Brain microvascular endothelial cell (primary cell): ENCODE data around the gene GDF11.

Experiments used
- DNase-seq: peaks from one replicate; pipeline ENCODE4 v3.0.0-alpha.2; 2020
- H3K27ac ChIP-seq: fragments of 250-450 bp; sonication (Bioruptor Pico); 2 replicates; pipeline ENCODE4 v1.5.1; 2020; ENCODE audit warnings: mild to moderate bottlenecking, moderate library complexity
- H3K27me3 ChIP-seq: fragments of 250-450 bp; sonication (Bioruptor Pico); replicated peaks from 2 replicates; pipeline ENCODE4 v1.5.1; 2020; ENCODE audit warnings: mild to moderate bottlenecking
- H3K36me3 ChIP-seq: fragments of 250-450 bp; sonication (Bioruptor Pico); replicated peaks from 2 replicates; pipeline ENCODE4 v1.5.1; 2020; ENCODE audit warnings: mild to moderate bottlenecking
- H3K4me3 ChIP-seq: 2 replicates; pipeline ENCODE4 v1.5.1; 2011; ENCODE audit warnings: low read depth, mild to moderate bottlenecking, control low read depth, low read length, moderate library complexity
- CTCF ChIP-seq: IDR thresholded peaks from 2 replicates; pipeline ENCODE4 v1.5.1; 2011; ENCODE audit warnings: low read depth, mild to moderate bottlenecking, moderate library complexity, low read length, control low read depth, inconsistent platforms; ENCODE audit errors: missing control alignments
- in situ Hi-C: cut with HindIII; loops from 2 replicates; pipeline ENCODE4 v1.10.0; 2017; ENCODE audit warnings: low sequenced_read_pairs, low pct_ligation_motif_present

Gene GDF11

GRCh38 chr12:55728186-55728938, 14.6 kb upstream of the GDF11 start:
- Histone ChIP-seq H3K27ac (peak overlapping the region; percentile 99), H3K36me3 (peaks cover 39% of the 10 kb centered on the region), H3K4me3 (peak overlapping the region; percentile 94), H3K27me3 (no peaks in the 10 kb centered on the region)
- DNase-seq, result no peak
- in situ Hi-C loops, result no loop called here
- TF ChIP-seq CTCF, result peak; percentile 1

GRCh38 chr12:55728939-55729818, 13.7 kb upstream of the GDF11 start, which contains the start of gene CD63:
Gene CD63, minus strand, starts transcription at chr12:55729009. Its CDS starts 668 bp downstream, at chr12:55728341.
- DNase-seq, result peak; percentile 95
- no peak for TF ChIP-seq CTCF
- Histone ChIP-seq H3K27me3 (no peaks in the 10 kb centered on the region), H3K4me3 (peak within 1 kb of the TSS; percentile 94), H3K27ac (peak within 1 kb of the TSS; percentile 99), H3K36me3 (peaks cover 31% of the 10 kb centered on the region)
- in situ Hi-C loops, result no loop called here

GRCh38 chr12:55729819-55730818, 12.8 kb upstream of the GDF11 start:
- peak; percentile 53 for DNase-seq
- Histone ChIP-seq H3K36me3 (peaks cover 21% of the 10 kb centered on the region), H3K4me3 (peak overlapping the region; percentile 94), H3K27me3 (no peaks in the 10 kb centered on the region), H3K27ac (peak overlapping the region; percentile 99)
- in situ Hi-C loops, result no loop called here
- TF ChIP-seq CTCF, result peak; percentile 26

- H3K36me3 ChIP-seq, result peaks cover 2% of the 10 kb centered on the region
- in situ Hi-C loops, result no loop called here
These were observed 10.6 kb upstream of the GDF11 start for GRCh38 chr12:55732288-55732687.

More at GRCh38 chr12:55732288-55732687, 10.6 kb upstream of the GDF11 start:
- H3K4me3 ChIP-seq, result no peak overlapping the region
- TF ChIP-seq CTCF, result no peak
- no peak overlapping the region for H3K27ac ChIP-seq
- H3K27me3 ChIP-seq, result no peaks in the 10 kb centered on the region
- DNase-seq, result no peak
